ENCODE data around the gene RPS19. TPM values are rescaled to one million over a fixed set of nuclear protein-coding genes. Genes with fewer than 3 reads are reported as not detected.

The RPS19 gene
- total RNA-seq, 1 experiment from 2014 or later, result 1,349 TPM

GRCh38 chr19:41860419-41861115, 512 bp downstream of the RPS19 start:
- Histone ChIP-seq H3K4me1 (ENCODE audit: control insufficient read depth, insufficient read depth, low read length) (peaks cover 28% of the 10 kb centered on the region), H3K27me3 (ENCODE audit: control insufficient read depth, insufficient read depth, low read length) (no peaks in the 10 kb centered on the region), H3K36me3 (ENCODE audit: control insufficient read depth, insufficient read depth, low read length) (peaks cover 30% of the 10 kb centered on the region), H3K4me3 (ENCODE audit: low read depth in 2 of 2, low read length in 2 of 2) (peak overlapping the region; percentile 94), H3K9me3 (ENCODE audit: control insufficient read depth, insufficient read depth, low read depth, low read length) (no peaks in the 10 kb centered on the region), H3K27ac (ENCODE audit: low read length) (peak overlapping the region; percentile 94)
- no TSS peak for BruUV-seq (replicated peaks)
- ATAC-seq (no peak), DNase-seq (ENCODE audit: low read depth, low spot score) (no peak)
- ChIA-PET POLR2A (interaction anchor here (0.5 to 1.4 kb wide), 3 partner anchors 10 to 81 kb away, joined by 3 to 8 read pairs (median 4); no protein-coding TSS in a partner anchor), CTCF (interaction anchor here (0.5 kb wide), 1 partner anchor 82 kb away, joined by 7 read pairs; no protein-coding TSS in a partner anchor)
- TF ChIP-seq SIN3A (IDR thresholded peaks at IDR 0.05; ENCODE audit: borderline replicate concordance, insufficient read depth, low read depth, low read length) (0 out of 2 replicates have a peak, but pooled peaks have one; percentile 26), POLR2AphosphoS5 (IDR thresholded peaks at IDR 0.05; ENCODE audit: low read depth, low read length) (no peak)
- in situ Hi-C loops (cut with HindIII; ENCODE audit: low pct_unique_long_range_greater_than_20kb, low sequenced_read_pairs), result no loop called here
- intact Hi-C loops (cut with micrococcal nuclease; ENCODE audit: unreplicated experiment), result no loop called here

DNA sequence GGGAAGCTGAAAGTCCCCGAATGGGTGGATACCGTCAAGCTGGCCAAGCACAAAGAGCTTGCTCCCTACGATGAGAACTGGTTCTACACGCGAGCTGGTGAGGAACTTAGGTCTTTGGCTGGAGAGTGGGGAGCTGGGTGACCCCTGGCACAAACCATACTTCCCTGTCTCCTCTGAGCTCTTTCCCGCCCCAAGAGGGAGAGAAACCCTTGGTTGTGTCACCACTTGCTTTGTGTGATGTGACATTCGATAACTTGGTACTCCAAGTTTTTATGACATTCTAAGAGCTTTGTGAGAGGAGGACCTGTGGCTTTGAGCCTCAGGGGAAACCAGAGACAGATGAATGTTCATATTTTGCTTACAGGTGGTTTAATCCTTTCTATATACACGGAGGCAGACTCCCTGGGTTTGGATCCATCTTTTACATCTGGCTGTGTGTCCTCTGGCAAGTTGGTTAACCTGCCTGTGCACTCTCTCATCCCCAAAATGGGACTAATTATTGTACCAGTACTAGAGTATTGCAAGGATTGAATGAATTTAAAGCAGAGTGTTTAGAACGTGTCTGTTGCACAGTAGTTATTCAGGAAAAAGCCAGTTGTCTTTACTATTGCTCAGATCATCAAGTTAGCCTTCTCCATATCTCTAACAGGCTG, 1.2 kb downstream of the RPS19 start:
- Histone ChIP-seq H3K4me1 (ENCODE audit: control insufficient read depth, insufficient read depth, low read length) (peaks cover 28% of the 10 kb centered on the region), H3K27ac (ENCODE audit: low read length) (peak overlapping the region; percentile 94), H3K4me3 (ENCODE audit: low read depth in 2 of 2, low read length in 2 of 2) (peak overlapping the region; percentile 94), H3K27me3 (ENCODE audit: control insufficient read depth, insufficient read depth, low read length) (no peaks in the 10 kb centered on the region), H3K36me3 (ENCODE audit: control insufficient read depth, insufficient read depth, low read length) (peaks cover 30% of the 10 kb centered on the region), H3K9me3 (ENCODE audit: control insufficient read depth, insufficient read depth, low read depth, low read length) (no peaks in the 10 kb centered on the region)
- in situ Hi-C loops (cut with HindIII; ENCODE audit: low pct_unique_long_range_greater_than_20kb, low sequenced_read_pairs) (no loop called here), intact Hi-C loops (cut with micrococcal nuclease; ENCODE audit: unreplicated experiment) (no loop called here)
- ChIA-PET CTCF (no interaction called here), POLR2A (interaction anchor here (0.5 to 1.4 kb wide), 2 partner anchors 9 to 19 kb away, joined by 4 to 8 read pairs; no protein-coding TSS in a partner anchor)
- BruUV-seq (replicated peaks), result no TSS peak
- DNase-seq (ENCODE audit: low read depth, low spot score) (no peak), ATAC-seq (no peak)
- TF ChIP-seq SIN3A (IDR thresholded peaks at IDR 0.05; ENCODE audit: borderline replicate concordance, insufficient read depth, low read depth, low read length) (no peak), TCF7L2 (IDR thresholded peaks at IDR 0.05; ENCODE audit: low read depth, low read length) (no peak), POLR2AphosphoS5 (IDR thresholded peaks at IDR 0.05; ENCODE audit: low read depth, low read length) (no peak)
- TF ChIP-seq, protein P1, sequence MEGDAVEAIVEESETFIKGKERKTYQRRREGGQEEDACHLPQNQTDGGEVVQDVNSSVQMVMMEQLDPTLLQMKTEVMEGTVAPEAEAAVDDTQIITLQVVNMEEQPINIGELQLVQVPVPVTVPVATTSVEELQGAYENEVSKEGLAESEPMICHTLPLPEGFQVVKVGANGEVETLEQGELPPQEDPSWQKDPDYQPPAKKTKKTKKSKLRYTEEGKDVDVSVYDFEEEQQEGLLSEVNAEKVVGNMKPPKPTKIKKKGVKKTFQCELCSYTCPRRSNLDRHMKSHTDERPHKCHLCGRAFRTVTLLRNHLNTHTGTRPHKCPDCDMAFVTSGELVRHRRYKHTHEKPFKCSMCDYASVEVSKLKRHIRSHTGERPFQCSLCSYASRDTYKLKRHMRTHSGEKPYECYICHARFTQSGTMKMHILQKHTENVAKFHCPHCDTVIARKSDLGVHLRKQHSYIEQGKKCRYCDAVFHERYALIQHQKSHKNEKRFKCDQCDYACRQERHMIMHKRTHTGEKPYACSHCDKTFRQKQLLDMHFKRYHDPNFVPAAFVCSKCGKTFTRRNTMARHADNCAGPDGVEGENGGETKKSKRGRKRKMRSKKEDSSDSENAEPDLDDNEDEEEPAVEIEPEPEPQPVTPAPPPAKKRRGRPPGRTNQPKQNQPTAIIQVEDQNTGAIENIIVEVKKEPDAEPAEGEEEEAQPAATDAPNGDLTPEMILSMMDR (IDR thresholded peaks at IDR 0.05), result no peak
- TF ChIP-seq, protein P2, sequence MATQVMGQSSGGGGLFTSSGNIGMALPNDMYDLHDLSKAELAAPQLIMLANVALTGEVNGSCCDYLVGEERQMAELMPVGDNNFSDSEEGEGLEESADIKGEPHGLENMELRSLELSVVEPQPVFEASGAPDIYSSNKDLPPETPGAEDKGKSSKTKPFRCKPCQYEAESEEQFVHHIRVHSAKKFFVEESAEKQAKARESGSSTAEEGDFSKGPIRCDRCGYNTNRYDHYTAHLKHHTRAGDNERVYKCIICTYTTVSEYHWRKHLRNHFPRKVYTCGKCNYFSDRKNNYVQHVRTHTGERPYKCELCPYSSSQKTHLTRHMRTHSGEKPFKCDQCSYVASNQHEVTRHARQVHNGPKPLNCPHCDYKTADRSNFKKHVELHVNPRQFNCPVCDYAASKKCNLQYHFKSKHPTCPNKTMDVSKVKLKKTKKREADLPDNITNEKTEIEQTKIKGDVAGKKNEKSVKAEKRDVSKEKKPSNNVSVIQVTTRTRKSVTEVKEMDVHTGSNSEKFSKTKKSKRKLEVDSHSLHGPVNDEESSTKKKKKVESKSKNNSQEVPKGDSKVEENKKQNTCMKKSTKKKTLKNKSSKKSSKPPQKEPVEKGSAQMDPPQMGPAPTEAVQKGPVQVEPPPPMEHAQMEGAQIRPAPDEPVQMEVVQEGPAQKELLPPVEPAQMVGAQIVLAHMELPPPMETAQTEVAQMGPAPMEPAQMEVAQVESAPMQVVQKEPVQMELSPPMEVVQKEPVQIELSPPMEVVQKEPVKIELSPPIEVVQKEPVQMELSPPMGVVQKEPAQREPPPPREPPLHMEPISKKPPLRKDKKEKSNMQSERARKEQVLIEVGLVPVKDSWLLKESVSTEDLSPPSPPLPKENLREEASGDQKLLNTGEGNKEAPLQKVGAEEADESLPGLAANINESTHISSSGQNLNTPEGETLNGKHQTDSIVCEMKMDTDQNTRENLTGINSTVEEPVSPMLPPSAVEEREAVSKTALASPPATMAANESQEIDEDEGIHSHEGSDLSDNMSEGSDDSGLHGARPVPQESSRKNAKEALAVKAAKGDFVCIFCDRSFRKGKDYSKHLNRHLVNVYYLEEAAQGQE (IDR thresholded peaks at IDR 0.05; ENCODE audit: insufficient read depth in 1 of 2, low read depth in 2 of 2, low read length in 1 of 2), result no peak
